ENCODE results near the gene LRRFIP1.
"Not testable (repeated sequence)": the region's sequence is repeated elsewhere in the genome, so short reads cannot be mapped to it uniquely, and the experiment has no call there.

Gene LRRFIP1

DNA sequence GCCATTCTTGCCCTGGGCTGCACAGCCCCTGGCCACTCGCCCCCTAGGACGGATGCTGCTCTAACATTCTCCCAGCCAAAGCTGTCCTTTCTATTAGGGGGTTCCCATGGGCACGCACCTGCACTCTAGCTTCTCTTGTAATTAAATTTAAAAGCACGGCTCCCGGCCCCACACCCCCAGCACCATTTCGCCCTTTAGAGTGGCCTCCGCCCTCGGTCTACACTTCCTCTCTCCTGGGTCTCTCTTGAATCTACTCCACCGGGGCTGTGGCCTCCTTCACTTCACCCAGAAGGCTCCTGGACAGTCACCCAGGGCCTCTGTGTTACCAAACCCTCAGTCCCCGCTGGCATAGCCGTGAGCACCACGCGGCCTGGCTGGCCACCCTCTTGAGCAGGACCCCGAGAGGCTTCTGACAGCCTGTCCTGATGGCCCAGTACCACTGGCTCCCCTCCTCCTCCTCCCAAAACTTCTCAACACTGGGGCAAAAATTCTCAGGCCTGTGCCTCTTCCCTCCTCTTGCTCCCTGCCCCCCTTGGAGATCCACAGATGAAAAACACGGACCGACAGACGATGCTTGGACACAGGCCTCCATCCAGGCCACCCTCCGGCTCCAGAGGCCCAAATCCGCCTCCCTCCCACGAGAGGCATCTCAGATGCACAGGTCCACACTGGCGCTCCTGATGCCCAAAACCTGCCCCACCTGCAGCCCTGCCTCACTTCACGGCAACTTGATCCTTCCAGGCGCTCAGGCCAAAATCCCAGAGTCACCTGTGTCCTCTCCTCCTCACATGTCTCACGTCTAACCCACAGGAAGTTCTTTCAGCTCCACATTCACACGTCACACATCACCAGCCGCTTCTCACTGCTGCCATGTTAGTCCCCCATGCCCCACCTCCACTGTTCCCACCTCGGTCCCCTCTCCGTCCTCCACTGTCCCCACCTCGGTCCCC lies 29.9 kb upstream of the LRRFIP1 start:
- no peak for DNase-seq

GRCh38 chr2:237598468-237599208 lies 28.7 kb upstream of the LRRFIP1 start:
- DNase-seq = no peak

- DNase-seq = no peak
These were observed 27.8 kb upstream of the LRRFIP1 start for GRCh38 chr2:237599465-237600110.

- DNase-seq = no peak
These were observed 27.1 kb upstream of the LRRFIP1 start for GRCh38 chr2:237600205-237600846.

GRCh38 chr2:237601453-237602116 lies 25.8 kb upstream of the LRRFIP1 start:
- DNase-seq = no peak

DNA sequence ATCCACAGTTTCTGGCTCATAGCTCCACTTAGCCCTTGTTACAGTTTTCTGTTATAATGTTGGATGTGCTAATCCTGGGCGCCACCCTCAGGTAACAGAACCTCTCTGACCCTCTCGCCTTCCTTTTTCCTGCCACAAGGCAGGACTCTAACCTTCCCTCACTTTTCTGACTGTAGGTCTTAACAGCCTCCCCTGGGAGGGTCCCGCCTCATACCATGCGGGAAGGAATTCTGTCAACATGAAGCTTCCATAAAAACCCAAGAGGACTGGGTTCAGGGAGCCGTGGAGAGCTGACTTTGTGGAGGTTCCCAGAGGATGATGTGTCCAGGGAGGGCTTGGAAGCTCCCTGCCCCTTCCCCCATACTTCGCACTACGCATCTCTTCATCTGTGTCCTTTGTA lies 25.0 kb upstream of the LRRFIP1 start:
- DNase-seq = no peak

DNA sequence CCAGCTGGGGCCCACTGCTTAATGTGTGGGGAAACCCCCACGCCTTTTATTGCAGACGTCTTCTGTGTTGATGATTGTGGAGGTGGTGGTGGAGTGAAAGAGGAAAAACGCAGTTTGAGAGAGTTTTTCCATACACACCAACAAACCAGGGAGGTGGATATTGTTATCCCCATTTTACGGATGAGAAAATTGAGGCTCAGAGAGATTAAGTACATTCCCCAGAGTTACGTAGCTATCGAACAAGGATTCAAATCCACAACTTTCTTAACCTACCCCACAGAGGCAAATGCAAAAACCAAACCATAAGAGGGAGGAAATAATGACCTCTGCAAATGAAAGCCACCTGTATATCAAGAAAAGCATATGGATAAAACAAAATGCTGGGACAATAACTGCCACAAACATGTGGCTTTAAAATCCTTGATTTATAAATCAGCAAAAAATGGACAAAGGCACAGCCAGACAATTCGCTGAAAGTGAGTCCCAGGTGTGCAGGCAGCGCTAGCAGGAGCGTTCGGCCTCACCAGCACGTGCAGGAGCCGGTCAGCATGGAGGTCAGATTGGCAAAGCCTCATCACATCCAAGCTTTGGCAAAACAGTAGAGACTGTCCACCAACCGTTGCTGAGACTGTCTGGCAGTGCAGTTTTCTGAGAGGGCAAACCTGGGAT lies 24.2 kb upstream of the LRRFIP1 start:
- DNase-seq = no peak

GRCh38 chr2:237603718-237604362 lies 23.5 kb upstream of the LRRFIP1 start:
- peak; percentile 87 for DNase-seq

DNA sequence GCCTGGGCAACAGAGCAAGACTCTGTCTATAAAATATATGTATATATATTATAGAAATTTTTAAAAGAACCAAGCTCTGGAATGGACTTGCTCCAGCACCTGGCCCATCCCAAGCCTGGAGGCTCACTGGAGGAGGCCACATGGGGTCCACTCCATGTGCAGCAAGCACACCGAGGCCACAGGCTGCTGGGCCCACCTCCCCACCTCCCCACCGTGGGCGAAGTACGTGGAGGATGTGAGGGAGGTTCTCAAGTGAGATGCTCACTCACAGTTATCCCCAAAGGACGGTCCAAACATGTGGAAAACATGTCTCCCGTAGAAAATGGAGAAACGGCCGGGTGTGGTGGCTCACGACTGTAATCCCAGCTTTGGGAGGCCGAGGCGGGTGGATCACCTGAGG lies 23.0 kb upstream of the LRRFIP1 start:
- DNase-seq = no peak

- no peak for DNase-seq
These were observed 22.4 kb upstream of the LRRFIP1 start for GRCh38 chr2:237604960-237605359.

DNA sequence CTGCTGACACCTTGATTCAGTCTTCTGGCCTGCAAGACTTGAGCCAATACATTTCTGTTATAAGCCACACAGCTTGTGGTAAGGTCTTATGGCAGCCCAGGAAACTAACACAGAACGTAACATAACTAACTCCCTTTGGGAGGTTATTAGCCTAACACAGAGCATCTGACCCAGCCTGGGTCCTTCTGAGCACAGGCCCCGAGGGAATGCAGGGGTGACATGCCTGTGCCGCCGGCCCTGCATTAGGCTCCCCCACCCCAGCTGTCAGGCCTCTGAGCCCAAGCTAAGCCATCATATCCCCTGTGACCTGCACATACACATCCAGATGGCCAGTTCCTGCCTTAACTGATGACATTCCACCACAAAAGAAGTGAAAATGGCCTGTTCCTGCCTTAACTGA lies 20.9 kb upstream of the LRRFIP1 start:
- DNase-seq = not testable (repeated sequence)

DNA sequence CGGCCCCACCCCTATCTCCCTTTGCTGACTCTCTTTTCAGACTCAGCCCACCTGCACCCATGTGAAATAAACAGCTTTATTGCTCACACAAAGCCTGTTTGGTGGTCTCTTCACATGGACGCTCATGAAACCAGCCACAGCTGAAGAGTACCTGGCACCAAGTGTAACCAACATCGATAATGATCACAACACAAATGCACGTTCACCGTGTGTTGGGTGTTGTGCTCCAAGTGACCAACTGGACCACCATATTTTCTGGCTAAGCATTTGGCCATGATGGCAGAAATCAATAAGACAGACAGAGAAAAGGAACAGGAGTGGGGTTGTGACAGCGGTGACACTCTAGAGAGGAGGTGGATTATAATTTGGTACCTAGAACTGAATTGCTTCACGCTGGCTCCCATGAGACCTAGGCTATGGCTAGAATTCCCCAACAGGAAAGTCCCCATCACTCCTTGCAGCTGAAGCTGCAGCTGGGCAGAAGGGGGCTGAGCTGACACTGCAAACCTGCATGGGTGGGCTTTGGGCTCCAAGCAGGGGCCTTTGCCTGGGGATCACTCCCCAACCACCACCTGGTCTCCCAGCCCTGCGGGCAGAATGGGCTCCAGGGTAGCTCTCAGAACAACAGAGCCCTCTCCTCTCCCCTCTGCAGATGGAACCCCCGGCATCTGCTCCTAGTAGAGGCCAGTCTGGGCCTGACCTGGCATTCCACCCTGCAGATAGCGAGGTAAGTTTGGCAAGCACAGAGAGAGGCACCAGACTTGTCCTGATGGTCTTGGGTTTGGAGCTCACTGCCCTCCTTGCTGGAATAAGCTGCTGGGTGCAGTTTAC lies 14.6 kb upstream of the LRRFIP1 start:
- DNase-seq = no peak

GRCh38 chr2:237613679-237614078 lies 13.7 kb upstream of the LRRFIP1 start:
- no peak for DNase-seq

DNA sequence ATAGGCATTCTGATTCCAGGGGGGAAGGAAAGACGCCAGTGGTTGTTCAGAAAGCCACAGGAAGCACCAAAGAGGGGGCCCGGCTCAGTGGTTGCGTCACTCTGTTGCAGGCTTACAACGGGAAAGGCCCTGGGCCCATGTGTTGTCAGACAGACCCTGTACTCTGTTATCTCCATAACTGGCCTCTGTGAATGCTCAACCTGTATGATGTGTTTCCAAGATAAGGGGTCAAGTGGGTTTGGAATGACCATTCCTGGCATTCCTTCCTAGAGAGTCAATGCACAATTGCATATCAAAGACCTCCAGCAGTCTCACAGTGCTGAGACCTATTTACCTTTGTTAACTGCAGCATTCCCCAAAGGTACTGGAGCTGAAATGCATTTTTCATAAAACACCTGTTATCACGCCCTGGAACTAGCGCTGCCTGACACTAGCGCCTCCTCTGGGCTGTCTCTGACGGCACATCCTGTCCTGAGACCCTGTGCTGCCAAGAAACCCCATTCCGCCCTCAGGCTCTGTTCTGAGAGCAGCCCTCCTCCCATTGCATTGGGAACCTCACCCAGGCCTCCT lies 13.2 kb upstream of the LRRFIP1 start:
- DNase-seq = no peak

GRCh38 chr2:237615631-237616249 lies 11.6 kb upstream of the LRRFIP1 start:
- DNase-seq = no peak

- DNase-seq = no peak
These were observed 11.0 kb upstream of the LRRFIP1 start for GRCh38 chr2:237616373-237616733.

DNA sequence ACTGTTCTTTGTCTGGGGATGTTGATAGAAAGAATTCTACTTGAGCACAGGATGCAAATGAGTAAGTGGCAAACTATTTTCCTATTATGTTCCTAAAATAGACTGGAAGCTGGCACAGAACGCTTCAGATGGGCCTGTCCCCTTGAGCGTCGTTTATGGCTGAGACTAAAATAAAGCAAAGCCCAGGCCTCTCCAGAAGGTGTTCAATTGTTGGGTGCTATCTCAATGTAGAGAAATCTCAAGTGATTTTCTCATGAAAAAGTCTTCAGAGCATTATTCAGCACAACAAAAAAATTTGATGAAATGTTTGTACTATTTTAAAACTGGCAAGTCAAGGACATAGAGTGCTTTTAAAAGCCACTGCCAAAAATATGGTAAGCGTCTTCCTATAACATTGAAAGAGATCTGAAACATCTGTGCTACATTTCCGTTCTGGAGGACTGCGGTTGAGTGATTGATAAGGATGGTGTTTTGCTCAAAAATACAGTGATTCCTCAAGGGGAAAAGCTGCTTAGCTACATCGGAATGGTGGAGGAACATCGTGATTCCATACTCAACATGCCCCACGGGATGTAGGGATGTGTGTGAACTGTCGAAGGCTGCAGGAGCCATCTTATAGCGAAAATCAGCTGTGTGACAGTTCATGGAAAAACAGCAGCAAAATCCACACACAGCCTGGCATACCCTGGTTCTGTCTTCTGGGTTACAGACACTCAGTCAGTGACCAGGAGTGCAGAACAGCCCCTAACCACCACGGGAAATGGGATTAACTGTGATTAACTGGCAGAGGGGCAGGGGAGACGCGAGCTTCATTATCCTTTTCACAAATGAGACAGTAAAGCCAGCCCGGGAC lies 10.4 kb upstream of the LRRFIP1 start:
- DNase-seq = no peak

DNA sequence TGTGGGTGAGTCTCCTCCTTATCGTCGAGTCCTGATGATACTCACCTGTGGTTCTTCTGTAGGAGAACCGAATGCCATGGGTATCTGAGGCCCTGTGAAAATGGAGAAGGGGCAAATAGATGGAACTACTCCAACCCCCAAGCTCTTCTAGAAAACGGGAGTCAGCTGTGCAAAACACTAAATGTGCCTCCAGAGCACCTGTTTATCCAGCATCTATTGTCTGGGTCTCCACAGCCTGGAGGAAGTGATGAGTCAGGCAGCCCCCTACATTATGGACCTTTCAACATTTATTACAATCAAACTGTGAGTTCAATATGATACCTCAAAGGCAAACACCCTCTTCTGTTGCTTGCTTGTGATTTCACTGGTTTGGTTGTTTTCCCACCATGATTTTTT lies 9.8 kb upstream of the LRRFIP1 start:
- no peak for DNase-seq

- no peak for DNase-seq
These were observed 8.9 kb upstream of the LRRFIP1 start for GRCh38 chr2:237618449-237618848.
